Measurements from ENCODE around the gene TMA7. TPM values are rescaled to one million over a fixed set of nuclear protein-coding genes. Genes with fewer than 3 reads are reported as not detected.

TMA7 gene
- total RNA-seq, 1 donor from 2014 or later: 326 TPM

DNA sequence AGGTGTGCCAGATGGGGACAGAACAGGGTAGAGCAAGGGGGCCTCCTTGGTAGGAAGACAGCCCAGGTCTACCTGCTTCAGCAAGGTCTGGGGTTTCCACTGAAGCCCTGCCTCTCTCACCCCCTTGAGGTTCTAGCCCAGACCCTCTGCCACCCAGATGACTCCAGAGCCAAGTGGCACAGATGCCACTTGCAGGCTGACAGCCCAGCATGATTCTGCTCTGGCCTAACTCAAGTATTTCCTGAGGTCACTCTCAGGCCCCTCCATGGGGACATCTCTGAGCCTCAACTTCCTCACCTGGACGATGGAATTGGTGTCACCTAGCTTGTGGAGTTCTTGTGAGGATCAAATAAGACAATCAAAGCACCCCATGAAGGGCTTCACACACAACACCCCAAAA is 34.1 kb upstream of the TMA7 start:
- TF ChIP-seq, protein P1, sequence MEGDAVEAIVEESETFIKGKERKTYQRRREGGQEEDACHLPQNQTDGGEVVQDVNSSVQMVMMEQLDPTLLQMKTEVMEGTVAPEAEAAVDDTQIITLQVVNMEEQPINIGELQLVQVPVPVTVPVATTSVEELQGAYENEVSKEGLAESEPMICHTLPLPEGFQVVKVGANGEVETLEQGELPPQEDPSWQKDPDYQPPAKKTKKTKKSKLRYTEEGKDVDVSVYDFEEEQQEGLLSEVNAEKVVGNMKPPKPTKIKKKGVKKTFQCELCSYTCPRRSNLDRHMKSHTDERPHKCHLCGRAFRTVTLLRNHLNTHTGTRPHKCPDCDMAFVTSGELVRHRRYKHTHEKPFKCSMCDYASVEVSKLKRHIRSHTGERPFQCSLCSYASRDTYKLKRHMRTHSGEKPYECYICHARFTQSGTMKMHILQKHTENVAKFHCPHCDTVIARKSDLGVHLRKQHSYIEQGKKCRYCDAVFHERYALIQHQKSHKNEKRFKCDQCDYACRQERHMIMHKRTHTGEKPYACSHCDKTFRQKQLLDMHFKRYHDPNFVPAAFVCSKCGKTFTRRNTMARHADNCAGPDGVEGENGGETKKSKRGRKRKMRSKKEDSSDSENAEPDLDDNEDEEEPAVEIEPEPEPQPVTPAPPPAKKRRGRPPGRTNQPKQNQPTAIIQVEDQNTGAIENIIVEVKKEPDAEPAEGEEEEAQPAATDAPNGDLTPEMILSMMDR (IDR thresholded peaks at IDR 0.05; ENCODE audit: unreplicated experiment): no peak
- Mint-ChIP-seq H3K9me3 (ENCODE audit: unreplicated experiment) (no peaks in the 10 kb centered on the region), H3K27ac (ENCODE audit: unreplicated experiment) (no peak overlapping the region), H3K4me1 (ENCODE audit: unreplicated experiment) (peaks cover 10% of the 10 kb centered on the region), H3K27me3 (ENCODE audit: unreplicated experiment) (peaks cover 3% of the 10 kb centered on the region), H3K4me3 (ENCODE audit: unreplicated experiment) (no peak overlapping the region), H3K36me3 (ENCODE audit: low read depth, unreplicated experiment) (peaks cover 34% of the 10 kb centered on the region)
- DNase-seq (ENCODE audit: low spot score): peak; percentile 1

DNA sequence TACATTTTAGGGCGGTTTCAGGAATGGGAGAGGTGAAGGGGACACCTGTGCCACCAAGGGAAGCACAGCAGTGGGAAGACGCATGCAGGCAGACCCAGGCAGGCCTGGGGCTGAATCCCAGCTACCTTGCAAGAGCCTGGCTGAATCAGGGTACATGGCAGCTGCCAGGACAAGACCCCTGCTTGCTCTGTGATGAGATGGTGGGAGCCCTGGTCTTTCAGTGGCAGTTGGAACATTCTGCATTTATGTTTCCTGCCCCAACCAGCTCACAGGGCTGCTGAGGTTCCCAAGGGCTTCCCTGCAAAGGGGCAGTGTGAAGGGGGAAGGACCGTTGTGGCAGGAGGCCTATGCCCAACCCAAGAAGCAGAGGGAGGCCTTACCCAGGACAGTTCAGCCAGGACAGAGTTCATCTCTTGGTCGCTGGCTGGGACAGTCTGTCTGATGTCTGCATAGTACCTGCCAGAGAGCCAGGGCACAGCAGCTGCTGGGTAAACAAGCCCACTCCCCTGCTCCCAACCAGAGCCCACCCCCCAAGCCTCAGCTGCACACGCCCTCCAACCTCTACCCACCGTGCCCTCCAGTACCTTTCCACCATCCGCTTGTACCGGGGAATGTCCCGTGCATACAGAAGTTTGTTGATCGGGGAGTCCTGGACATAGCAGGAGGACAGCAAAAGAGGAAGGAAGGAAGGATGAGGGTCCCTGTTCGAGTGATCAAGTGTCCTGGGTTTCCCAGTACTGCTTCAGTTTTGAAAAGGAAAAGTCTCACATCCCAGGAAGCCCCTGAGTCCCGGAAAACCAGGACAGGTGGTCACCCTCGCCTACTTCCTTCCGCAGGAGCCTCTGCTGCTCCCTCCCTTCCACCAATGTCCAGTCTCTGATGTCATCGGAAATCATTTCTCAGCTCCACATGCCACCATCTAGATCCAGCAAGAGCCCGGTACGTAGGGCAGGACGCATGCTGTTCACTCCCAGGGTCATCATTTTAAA is 33.3 kb upstream of the TMA7 start:
- Mint-ChIP-seq H3K4me1 (ENCODE audit: unreplicated experiment) (peaks cover 10% of the 10 kb centered on the region), H3K27me3 (ENCODE audit: unreplicated experiment) (peaks cover 2% of the 10 kb centered on the region), H3K4me3 (ENCODE audit: unreplicated experiment) (no peak overlapping the region), H3K27ac (ENCODE audit: unreplicated experiment) (peak overlapping the region; percentile 48), H3K9me3 (ENCODE audit: unreplicated experiment) (no peaks in the 10 kb centered on the region), H3K36me3 (ENCODE audit: low read depth, unreplicated experiment) (peaks cover 36% of the 10 kb centered on the region)
- peak; percentile 3 for DNase-seq (ENCODE audit: low spot score)
- TF ChIP-seq, protein P1 (IDR thresholded peaks at IDR 0.05; ENCODE audit: unreplicated experiment): no peak

DNA sequence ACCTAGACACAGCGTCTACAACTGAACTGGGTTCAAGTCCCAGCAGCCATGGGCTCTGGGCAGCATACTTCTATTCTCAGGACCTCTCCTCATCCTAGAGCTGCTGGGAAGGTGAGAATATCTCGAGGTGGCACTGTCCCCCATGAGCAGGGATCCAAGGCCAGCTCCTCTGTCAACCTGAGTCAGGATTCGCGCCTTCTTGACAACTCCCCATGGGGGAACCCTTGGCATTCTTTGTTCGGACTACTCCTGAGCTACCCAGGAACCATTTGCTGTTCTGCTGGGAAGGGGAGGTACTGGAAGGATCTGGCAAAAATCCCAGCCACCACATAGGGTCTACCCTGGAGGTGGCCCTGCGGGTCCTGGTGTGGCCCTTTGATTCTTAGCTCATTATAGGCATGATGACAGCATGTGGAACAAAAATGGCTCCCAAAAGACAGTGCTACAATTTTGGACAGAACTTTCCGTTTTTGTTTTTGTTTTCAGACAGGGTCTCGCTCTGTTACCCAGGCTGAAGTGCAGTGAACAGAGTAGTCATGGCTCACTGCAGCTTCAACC is 32.4 kb upstream of the TMA7 start:
- TF ChIP-seq, protein P1 (IDR thresholded peaks at IDR 0.05; ENCODE audit: unreplicated experiment): no peak
- Mint-ChIP-seq H3K36me3 (ENCODE audit: low read depth, unreplicated experiment) (peaks cover 38% of the 10 kb centered on the region), H3K4me1 (ENCODE audit: unreplicated experiment) (peaks cover 10% of the 10 kb centered on the region), H3K9me3 (ENCODE audit: unreplicated experiment) (no peaks in the 10 kb centered on the region), H3K4me3 (ENCODE audit: unreplicated experiment) (no peak overlapping the region), H3K27ac (ENCODE audit: unreplicated experiment) (peak overlapping the region; percentile 48), H3K27me3 (ENCODE audit: unreplicated experiment) (peaks cover 2% of the 10 kb centered on the region)
- DNase-seq (ENCODE audit: low spot score): peak; percentile 2

DNA sequence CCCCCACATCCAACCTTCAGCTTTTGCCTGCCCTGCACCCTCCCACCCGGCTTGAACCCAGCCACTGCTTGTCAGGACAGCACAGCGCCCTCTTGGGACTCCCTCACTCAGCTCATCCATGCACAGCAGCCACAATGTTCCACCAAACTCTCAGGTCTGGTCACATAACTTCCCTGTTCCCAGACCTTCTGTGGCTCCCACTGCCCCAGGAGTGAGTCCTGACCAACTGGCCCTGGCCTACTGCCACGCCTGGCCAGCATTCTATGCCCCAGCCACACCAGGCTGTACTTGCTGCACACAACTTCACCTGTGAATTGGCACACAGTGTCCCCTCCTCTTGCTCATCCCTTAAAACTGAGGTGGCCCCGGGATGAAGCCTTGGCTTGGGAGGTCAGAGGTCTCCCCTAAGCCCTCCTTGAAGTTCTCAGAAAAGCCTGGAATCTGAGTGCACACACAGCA is 31.2 kb upstream of the TMA7 start:
- H3K27ac Mint-ChIP-seq (ENCODE audit: unreplicated experiment): no peak overlapping the region
- no peaks in the 10 kb centered on the region for H3K9me3 Mint-ChIP-seq (ENCODE audit: unreplicated experiment)
- peaks cover 40% of the 10 kb centered on the region for H3K36me3 Mint-ChIP-seq (ENCODE audit: low read depth, unreplicated experiment)
- DNase-seq (ENCODE audit: low spot score): no peak
- H3K4me1 Mint-ChIP-seq (ENCODE audit: unreplicated experiment): peaks cover 10% of the 10 kb centered on the region
- TF ChIP-seq, protein P1 (IDR thresholded peaks at IDR 0.05; ENCODE audit: unreplicated experiment): no peak
- H3K27me3 Mint-ChIP-seq (ENCODE audit: unreplicated experiment): peaks cover 4% of the 10 kb centered on the region
- no peak overlapping the region for H3K4me3 Mint-ChIP-seq (ENCODE audit: unreplicated experiment)
